Neural cell (in vitro differentiated cells): ENCODE data around the gene NUTF2. TPM values are rescaled to one million over a fixed set of nuclear protein-coding genes. Genes with fewer than 3 reads are reported as not detected.
A peak's percentile ranks its signal among the peaks of the same experiment; 100 is the strongest.

ENCODE experiments used
- H2AFZ ChIP-seq: fragments of 200-600, 300-800 bp; sonication (generic), shearing (Covaris generic); 2 replicates; pipeline ENCODE4 v1.6.0; 2014; ENCODE audit warnings: low read depth, mild to moderate bottlenecking, antibody characterized with exemption, low read length, moderate library complexity
- H3F3A ChIP-seq: fragments of 200-600 bp; shearing (Covaris generic); 2 replicates; pipeline ENCODE4 v1.6.1; 2016; ENCODE audit warnings: mild to moderate bottlenecking, moderate library complexity, mixed read lengths, antibody characterized with exemption, low read length; ENCODE audit not compliant: insufficient read depth, poor library complexity, severe bottlenecking
- H3K27ac ChIP-seq: fragments of 200-600, 300-800 bp; sonication (generic), shearing (Covaris generic); 2 replicates; pipeline ENCODE4 v1.5.1; 2014; ENCODE audit warnings: mild to moderate bottlenecking, low read length, moderate library complexity
- H3K27me3 ChIP-seq: fragments of 300-800, 200-600 bp; sonication (generic), shearing (Covaris generic); 2 replicates; pipeline ENCODE4 v1.6.0; 2014; ENCODE audit warnings: mild to moderate bottlenecking, low read depth, low read length, moderate library complexity; ENCODE audit not compliant: insufficient read depth
- H3K36me3 ChIP-seq: fragments of 300-800, 200-600 bp; sonication (generic), shearing (Covaris generic); 2 replicates; pipeline ENCODE4 v1.5.1; 2014; ENCODE audit warnings: mild to moderate bottlenecking, antibody characterized with exemption, low read length, moderate library complexity; ENCODE audit not compliant: insufficient read depth
- H3K4me2 ChIP-seq: fragments of 300-800, 200-600 bp; sonication (generic), shearing (Covaris generic); 2 replicates; pipeline ENCODE4 v1.6.0; 2014; ENCODE audit warnings: mild to moderate bottlenecking, low read length
- H3K4me3 ChIP-seq: fragments of 300-800, 200-600 bp; sonication (generic), shearing (Covaris generic); 2 replicates; pipeline ENCODE4 v1.5.1; 2014; ENCODE audit warnings: mild to moderate bottlenecking, low read length, moderate library complexity
- H3K79me2 ChIP-seq: fragments of 200-600 bp; shearing (Covaris generic); replicated peaks from 2 replicates; pipeline ENCODE4 v1.6.0; 2014; ENCODE audit warnings: mild to moderate bottlenecking, low read length, moderate library complexity; ENCODE audit not compliant: insufficient read depth
- H3K9ac ChIP-seq: fragments of 300-800, 200-600 bp; sonication (generic), shearing (Covaris generic); 2 replicates; pipeline ENCODE4 v1.6.1; 2016; ENCODE audit warnings: mild to moderate bottlenecking, low read length, mixed read lengths
- H3K9me2 ChIP-seq: fragments of 200-600 bp; shearing (Covaris generic); 2 replicates; pipeline ENCODE4 v1.6.1; 2016; ENCODE audit warnings: mild to moderate bottlenecking, low read length, mixed read lengths; ENCODE audit not compliant: insufficient read depth
- H3K9me3 ChIP-seq: fragments of 200-600, 300-800 bp; sonication (generic), shearing (Covaris generic); 2 replicates; pipeline ENCODE4 v1.6.1; 2016; ENCODE audit warnings: mild to moderate bottlenecking, mixed run types, low read length, moderate library complexity, mixed read lengths
- H4K20me1 ChIP-seq: fragments of 200-600 bp; shearing (Covaris generic); 2 replicates; pipeline ENCODE4 v1.6.1; 2016; ENCODE audit warnings: mild to moderate bottlenecking, mixed run types; ENCODE audit not compliant: insufficient read depth
- CTCF ChIP-seq: fragments of 450-650 bp; IDR thresholded peaks from 2 replicates; pipeline ENCODE4 v1.5.1; 2014; ENCODE audit warnings: antibody characterized with exemption, mild to moderate bottlenecking, moderate library complexity; ENCODE audit not compliant: poor library complexity, severe bottlenecking
- EP300 ChIP-seq: fragments of 450-650 bp; conservative IDR thresholded peaks from 2 replicates; pipeline ENCODE4 v1.6.1; 2014; ENCODE audit warnings: antibody characterized with exemption, mild to moderate bottlenecking, moderate library complexity; ENCODE audit not compliant: poor library complexity, severe bottlenecking
- EZH2 ChIP-seq: fragments of 200-600, 300-800 bp; shearing (Covaris generic), sonication (generic); IDR thresholded peaks from 2 replicates; pipeline ENCODE4 v1.6.1; 2014; ENCODE audit warnings: antibody characterized with exemption, low read length, borderline replicate concordance, mild to moderate bottlenecking; ENCODE audit not compliant: insufficient read depth, poor library complexity, severe bottlenecking
- MXI1 ChIP-seq: fragments of 450-650 bp; conservative IDR thresholded peaks from 2 replicates; pipeline ENCODE4 v1.6.1; 2014; ENCODE audit warnings: antibody characterized with exemption, mild to moderate bottlenecking; ENCODE audit not compliant: poor library complexity, severe bottlenecking
- POLR2AphosphoS5 ChIP-seq: IDR thresholded peaks from 2 replicates; pipeline ENCODE4 v1.6.1; 2012
- RAD21 ChIP-seq: fragments of 450-650 bp; conservative IDR thresholded peaks from 2 replicates; pipeline ENCODE4 v1.6.1; 2014; ENCODE audit warnings: antibody characterized with exemption, mild to moderate bottlenecking, moderate library complexity
- SMC3 ChIP-seq: fragments of 450-650 bp; conservative IDR thresholded peaks from 2 replicates; pipeline ENCODE4 v1.6.1; 2014; ENCODE audit warnings: antibody characterized with exemption, mild to moderate bottlenecking, moderate library complexity; ENCODE audit not compliant: poor library complexity
- TAF1 ChIP-seq: IDR thresholded peaks from 2 replicates; pipeline ENCODE4 v1.6.1; 2012; ENCODE audit warnings: low read depth
- polyA plus RNA-seq: library from polyadenylated mRNA; depleted of rRNA; stranded (reverse); fragments of >200 nt; gene quantifications from 2 replicates; pipeline ENCODE4 v1.2.3, GENCODE V29; 2014
- TF ChIP-seq, protein P1 (sequence below): IDR thresholded peaks from 2 replicates; pipeline ENCODE4 v1.6.1; 2012; ENCODE audit warnings: borderline replicate concordance

The NUTF2 gene
- polyA plus RNA-seq, 1 donor from 2014 or later = 98.6 TPM

GRCh38 chr16:67917852-67918236 is 71.1 kb downstream of the NUTF2 start:
- Histone ChIP-seq H3K27ac (peak overlapping the region; percentile 28), H3K4me3 (no peak overlapping the region), H2AFZ (no peak overlapping the region), H3K27me3 (no peaks in the 10 kb centered on the region), H3K36me3 (no peaks in the 10 kb centered on the region), H3K9me3 (no peaks in the 10 kb centered on the region), H3K79me2 (no peaks in the 10 kb centered on the region), H3K4me2 (no peak overlapping the region), H4K20me1 (no peaks in the 10 kb centered on the region), H3F3A (no peaks in the 10 kb centered on the region), H3K9me2 (no peaks in the 10 kb centered on the region), H3K9ac (no peak overlapping the region)
- TF ChIP-seq TAF1 (no peak), EZH2 (no peak), MXI1 (no peak), RAD21 (no peak), SMC3 (no peak), POLR2AphosphoS5 (no peak), CTCF (no peak), EP300 (no peak)
- TF ChIP-seq, protein P1, sequence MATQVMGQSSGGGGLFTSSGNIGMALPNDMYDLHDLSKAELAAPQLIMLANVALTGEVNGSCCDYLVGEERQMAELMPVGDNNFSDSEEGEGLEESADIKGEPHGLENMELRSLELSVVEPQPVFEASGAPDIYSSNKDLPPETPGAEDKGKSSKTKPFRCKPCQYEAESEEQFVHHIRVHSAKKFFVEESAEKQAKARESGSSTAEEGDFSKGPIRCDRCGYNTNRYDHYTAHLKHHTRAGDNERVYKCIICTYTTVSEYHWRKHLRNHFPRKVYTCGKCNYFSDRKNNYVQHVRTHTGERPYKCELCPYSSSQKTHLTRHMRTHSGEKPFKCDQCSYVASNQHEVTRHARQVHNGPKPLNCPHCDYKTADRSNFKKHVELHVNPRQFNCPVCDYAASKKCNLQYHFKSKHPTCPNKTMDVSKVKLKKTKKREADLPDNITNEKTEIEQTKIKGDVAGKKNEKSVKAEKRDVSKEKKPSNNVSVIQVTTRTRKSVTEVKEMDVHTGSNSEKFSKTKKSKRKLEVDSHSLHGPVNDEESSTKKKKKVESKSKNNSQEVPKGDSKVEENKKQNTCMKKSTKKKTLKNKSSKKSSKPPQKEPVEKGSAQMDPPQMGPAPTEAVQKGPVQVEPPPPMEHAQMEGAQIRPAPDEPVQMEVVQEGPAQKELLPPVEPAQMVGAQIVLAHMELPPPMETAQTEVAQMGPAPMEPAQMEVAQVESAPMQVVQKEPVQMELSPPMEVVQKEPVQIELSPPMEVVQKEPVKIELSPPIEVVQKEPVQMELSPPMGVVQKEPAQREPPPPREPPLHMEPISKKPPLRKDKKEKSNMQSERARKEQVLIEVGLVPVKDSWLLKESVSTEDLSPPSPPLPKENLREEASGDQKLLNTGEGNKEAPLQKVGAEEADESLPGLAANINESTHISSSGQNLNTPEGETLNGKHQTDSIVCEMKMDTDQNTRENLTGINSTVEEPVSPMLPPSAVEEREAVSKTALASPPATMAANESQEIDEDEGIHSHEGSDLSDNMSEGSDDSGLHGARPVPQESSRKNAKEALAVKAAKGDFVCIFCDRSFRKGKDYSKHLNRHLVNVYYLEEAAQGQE = no peak

GRCh38 chr16:67919622-67920221 is 73.0 kb downstream of the NUTF2 start:
- no peaks in the 10 kb centered on the region for H4K20me1 ChIP-seq
- no peak overlapping the region for H3K4me3 ChIP-seq
- H3K9me3 ChIP-seq = no peaks in the 10 kb centered on the region
- no peak overlapping the region for H3K27ac ChIP-seq
- H3F3A ChIP-seq = no peaks in the 10 kb centered on the region
- H3K36me3 ChIP-seq = no peaks in the 10 kb centered on the region
- H2AFZ ChIP-seq = no peak overlapping the region
- no peaks in the 10 kb centered on the region for H3K9me2 ChIP-seq
- H3K27me3 ChIP-seq = no peaks in the 10 kb centered on the region
- TF ChIP-seq SMC3 (no peak), EZH2 (no peak), RAD21 (no peak), MXI1 (no peak), TAF1 (no peak), EP300 (no peak)
- TF ChIP-seq, protein P1 = no peak
- H3K4me2 ChIP-seq = no peak overlapping the region
- no peak overlapping the region for H3K9ac ChIP-seq
- no peaks in the 10 kb centered on the region for H3K79me2 ChIP-seq
